ENCODE data around the gene MTMR12.
"Not testable (repeated sequence)": the region's sequence is repeated elsewhere in the genome, so short reads cannot be mapped to it uniquely, and the experiment has no call there.

Gene MTMR12

GRCh38 chr5:32322882-32323281 lies 10.1 kb upstream of the MTMR12 start:
- DNase-seq: no peak

GRCh38 chr5:32321787-32322186 lies 9.0 kb upstream of the MTMR12 start:
- DNase-seq: not testable (repeated sequence)

- DNase-seq: no peak
Observed at GRCh38 chr5:32320576-32320975, 7.8 kb upstream of the MTMR12 start.

- DNase-seq: no peak
Observed at GRCh38 chr5:32319926-32320543, 7.3 kb upstream of the MTMR12 start.

GRCh38 chr5:32319392-32319791 lies 6.7 kb upstream of the MTMR12 start:
- DNase-seq: no peak

- DNase-seq: no peak
Observed at GRCh38 chr5:32317041-32317440, 4.3 kb upstream of the MTMR12 start.

- DNase-seq: no peak
Observed at GRCh38 chr5:32315221-32316014, 2.7 kb upstream of the MTMR12 start.

- no peak for DNase-seq
Observed at GRCh38 chr5:32314658-32315057, 1.9 kb upstream of the MTMR12 start.

- DNase-seq: not testable (repeated sequence)
Observed at GRCh38 chr5:32314152-32314488, 1.4 kb upstream of the MTMR12 start.

- peak; percentile 48 to 63 for DNase-seq
Observed at GRCh38 chr5:32312197-32312594, 543 bp downstream of the MTMR12 start.

GRCh38 chr5:32311404-32312196 lies 1.1 kb downstream of the MTMR12 start:
- no peak for DNase-seq

- no peak for DNase-seq
Observed at GRCh38 chr5:32309761-32310160, 3.0 kb downstream of the MTMR12 start.

GRCh38 chr5:32308946-32309345 lies 3.8 kb downstream of the MTMR12 start:
- DNase-seq: no peak

GRCh38 chr5:32307769-32308194 lies 5.0 kb downstream of the MTMR12 start:
- DNase-seq: no peak

- DNase-seq: no peak
Observed at GRCh38 chr5:32304622-32305021, 8.1 kb downstream of the MTMR12 start.

GRCh38 chr5:32303755-32304120 lies 9.0 kb downstream of the MTMR12 start:
- DNase-seq: no peak

- no peak for DNase-seq
Observed at GRCh38 chr5:32302835-32303754, 9.6 kb downstream of the MTMR12 start.

- DNase-seq: no peak
Observed at GRCh38 chr5:32301891-32302290, 10.8 kb downstream of the MTMR12 start.

- no peak for DNase-seq
Observed at GRCh38 chr5:32299059-32299677, 13.6 kb downstream of the MTMR12 start.

- DNase-seq: no peak
Observed at GRCh38 chr5:32298059-32298415, 14.7 kb downstream of the MTMR12 start.

GRCh38 chr5:32297181-32298058 lies 15.3 kb downstream of the MTMR12 start:
- no peak for DNase-seq

All from stimulated activated CD4-positive, alpha-beta T cell treated with anti-CD3 and anti-CD28 coated beads, Interleukin-2, amount 100 ng/mL, for 24 hours (primary cell).